ENCODE results near the gene KASH5. TPM values are rescaled to one million over a fixed set of nuclear protein-coding genes. Genes with fewer than 3 reads are reported as not detected.

The KASH5 gene
- total and polyA plus RNA-seq, 2 of the 8 experiments (the other 6 are each of a cell fraction or from before 2014, with no cell fraction given) = 0.05 to 0.19 TPM

DNA sequence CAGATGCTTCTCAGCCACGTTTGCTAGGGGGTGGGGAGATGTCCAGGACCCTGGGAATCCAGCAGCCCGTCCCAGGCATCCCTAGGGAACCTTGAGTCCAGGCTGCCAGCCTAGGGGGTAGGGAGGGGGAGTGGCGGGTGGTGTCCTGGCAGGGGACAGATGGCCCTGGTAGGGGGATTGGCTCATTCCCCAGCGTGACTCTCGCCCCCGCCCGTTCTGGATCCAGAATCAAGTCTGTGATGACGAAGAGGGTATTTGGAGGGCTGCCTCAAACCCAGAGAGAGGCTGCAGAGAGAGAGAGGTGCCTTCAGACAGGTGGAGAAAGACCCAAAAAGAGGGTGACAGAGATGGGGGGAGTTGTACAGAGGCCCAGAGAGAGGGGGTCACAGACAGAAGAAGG is 49.2 kb downstream of the KASH5 start:
- no peaks in the 10 kb centered on the region for H3K9me3 ChIP-seq (ENCODE audit: insufficient read depth in 2 of 2, low read depth in 1 of 2, low read length in 1 of 2)
- H3K4me2 ChIP-seq (ENCODE audit: insufficient read depth in 1 of 2, low read depth in 2 of 2, low read length in 2 of 2) = peak overlapping the region in 1 of 2 experiments; percentile 52; a peak in 1 of 4 replicates
- H3K23ac ChIP-seq (ENCODE audit: insufficient read length) = no peak overlapping the region
- H3K4me3 ChIP-seq (ENCODE audit: extremely low read depth in 1 of 4, insufficient read depth in 2 of 4, low read depth in 3 of 4, low read length in 4 of 4) = peak overlapping the region in 2 of 4 experiments; percentile 30 to 40; a peak in 2 of 8 replicates
- no peak overlapping the region for H3K27ac ChIP-seq (ENCODE audit: low read depth, low read length)
- no peak overlapping the region for H2BK12ac ChIP-seq (ENCODE audit: low read depth, low read length)
- no peak overlapping the region for H3K9ac ChIP-seq (replicated peaks in 1 of 4; ENCODE audit: extremely low read depth in 1 of 4, low read depth in 3 of 4, low read length in 3 of 4)
- H3K27me3 ChIP-seq (replicated peaks in 1 of 4; ENCODE audit: control insufficient read depth in 3 of 4, extremely low read depth in 1 of 4, insufficient read depth in 3 of 4, low read length in 3 of 4) = peaks cover 30 to 66% (median 57%) of the 10 kb centered on the region in 4 experiments
- H4K8ac ChIP-seq (ENCODE audit: extremely low read depth, insufficient read depth, low read length) = no peak overlapping the region
- H2BK5ac ChIP-seq (ENCODE audit: low read depth, low read length) = no peak overlapping the region
- DNase-seq (ENCODE audit: low read depth in 1 of 2, low spot score in 2 of 2) = no peak
- no peak overlapping the region; the same call in 1 of the 2 replicates for H3K18ac ChIP-seq (ENCODE audit: extremely low read depth, low read length)
- H4K20me1 ChIP-seq (replicated peaks in 1 of 2; ENCODE audit: control insufficient read depth in 1 of 2, insufficient read depth in 2 of 2, low read length in 2 of 2) = no peaks in the 10 kb centered on the region
- POLR2A ChIA-PET (ENCODE audit: partially characterized antibody) = interaction anchor here (1.4 to 1.7 kb wide), 2 partner anchors 10 to 45 kb away, joined by 7 to 9 read pairs; no protein-coding TSS in a partner anchor
- H3K56ac ChIP-seq (replicated peaks; ENCODE audit: insufficient read length, low read depth, low read length) = no peak overlapping the region
- WGBS, 2 experiments (ENCODE audit: extremely low coverage in 1 of 2, insufficient coverage in 1 of 2, insufficient read length in 1 of 2, insufficient replicate concordance in 2 of 2, low coverage in 1 of 2, low lambda C conversion rate in 2 of 2, missing lambda C conversion rate in 1 of 2) = 47% methylated on average over 5 of the region's 8 CpGs; no CpG with 5 or more reads in 1 of the 2 experiments
- H3K36me3 ChIP-seq (ENCODE audit: control insufficient read depth in 2 of 4, insufficient read depth in 4 of 4, low read length in 3 of 4) = no peaks in the 10 kb centered on the region
- no peak overlapping the region for H2BK15ac ChIP-seq (ENCODE audit: low read length)
- H3K23me2 ChIP-seq (ENCODE audit: low read depth, low read length) = peaks cover 22% of the 10 kb centered on the region; the same call in 1 of the 2 replicates
- H2AFZ ChIP-seq (ENCODE audit: low read length) = no peak overlapping the region
- CTCF ChIA-PET (ENCODE audit: partially characterized antibody) = interaction anchor here (1.2 to 4.7 kb wide), 5 partner anchors 10 to 46 kb away, joined by 3 to 38 read pairs (median 5); partner anchors contain the start of genes GFY and PTH2
- no peaks in the 10 kb centered on the region for H3K79me1 ChIP-seq (ENCODE audit: low read depth, low read length)
- no peak overlapping the region for H3K14ac ChIP-seq (ENCODE audit: insufficient read length)
- H2BK120ac ChIP-seq (replicated peaks; ENCODE audit: low read depth, low read length) = no peak overlapping the region
- no peak overlapping the region for H3K4ac ChIP-seq (replicated peaks; ENCODE audit: insufficient read length, low read depth, low read length)
- peaks cover 0 to 13% (median 12%) of the 10 kb centered on the region in 4 experiments; a peak in 5 of 7 replicates for H3K4me1 ChIP-seq (replicated peaks in 1 of 4; ENCODE audit: control insufficient read depth in 3 of 4, insufficient read depth in 4 of 4, low read length in 3 of 4)
- no peak overlapping the region for H2AK5ac ChIP-seq (ENCODE audit: low read depth, low read length)
- TF ChIP-seq JUND (IDR thresholded peaks at IDR 0.05; ENCODE audit: low read length) = no peak
- TF ChIP-seq KDM1A (IDR thresholded peaks at IDR 0.05; ENCODE audit: borderline replicate concordance, low read length) = no peak
- no peak overlapping the region for H2BK20ac ChIP-seq (ENCODE audit: low read length)
- no peak overlapping the region for H4K5ac ChIP-seq (ENCODE audit: insufficient read length, low read depth, low read length)
- no peak for FAIRE-seq
- no peak overlapping the region for H4K91ac ChIP-seq (replicated peaks; ENCODE audit: insufficient read length, low read length)
- H3K79me2 ChIP-seq (ENCODE audit: control insufficient read depth in 1 of 2, insufficient read depth in 2 of 2, low read length in 2 of 2) = no peaks in the 10 kb centered on the region
